IMR-90 (cell line): ENCODE data around the gene PPP4C. TPM values are rescaled to one million over a fixed set of nuclear protein-coding genes. Genes with fewer than 3 reads are reported as not detected.

Experiments
- CEBPB ChIP-seq: IDR thresholded peaks from 2 replicates; pipeline ENCODE4 v1.6.1; 2012; ENCODE audit warnings: low read depth, low read length, improper control_type of control experiment
- CTCF ChIP-seq: conservative IDR thresholded peaks from 2 replicates; pipeline ENCODE4 v1.5.1; 2012; ENCODE audit warnings: mild to moderate bottlenecking, low read depth, low read length, improper control_type of control experiment
- MXI1 ChIP-seq: IDR thresholded peaks from 2 replicates; pipeline ENCODE4 v1.6.1; 2012; ENCODE audit warnings: low read depth, mild to moderate bottlenecking, low read length, moderate library complexity, borderline replicate concordance
- NFE2L2 ChIP-seq: fragments of 150-350 bp; IDR thresholded peaks from 2 replicates; pipeline ENCODE4 v1.6.1; 2016; ENCODE audit warnings: low read depth, mild to moderate bottlenecking, low read length
- USF2 ChIP-seq: fragments of 150-350 bp; IDR thresholded peaks from 2 replicates; pipeline ENCODE4 v1.6.1; 2017; ENCODE audit warnings: mild to moderate bottlenecking, antibody characterized with exemption, low read length, low read depth
- polyA plus RNA-seq, 3 experiments: library from polyadenylated mRNA; depleted of rRNA; stranded (reverse); fragments of >200 nt; gene quantifications; 2 replicates each; pipeline ENCODE4 v1.2.3, GENCODE V29; 2012; ENCODE audit warnings: low replicate concordance in 1 of 3
- total RNA-seq: library from RNA; depleted of rRNA; stranded (reverse); fragments of >200 nt; gene quantifications from 2 replicates; pipeline ENCODE4 v1.2.3, GENCODE V29; 2012

PPP4C gene
- total and polyA plus RNA-seq, 2 of the 4 experiments (the other 2 are of a cell fraction) = 200 to 209 TPM

DNA sequence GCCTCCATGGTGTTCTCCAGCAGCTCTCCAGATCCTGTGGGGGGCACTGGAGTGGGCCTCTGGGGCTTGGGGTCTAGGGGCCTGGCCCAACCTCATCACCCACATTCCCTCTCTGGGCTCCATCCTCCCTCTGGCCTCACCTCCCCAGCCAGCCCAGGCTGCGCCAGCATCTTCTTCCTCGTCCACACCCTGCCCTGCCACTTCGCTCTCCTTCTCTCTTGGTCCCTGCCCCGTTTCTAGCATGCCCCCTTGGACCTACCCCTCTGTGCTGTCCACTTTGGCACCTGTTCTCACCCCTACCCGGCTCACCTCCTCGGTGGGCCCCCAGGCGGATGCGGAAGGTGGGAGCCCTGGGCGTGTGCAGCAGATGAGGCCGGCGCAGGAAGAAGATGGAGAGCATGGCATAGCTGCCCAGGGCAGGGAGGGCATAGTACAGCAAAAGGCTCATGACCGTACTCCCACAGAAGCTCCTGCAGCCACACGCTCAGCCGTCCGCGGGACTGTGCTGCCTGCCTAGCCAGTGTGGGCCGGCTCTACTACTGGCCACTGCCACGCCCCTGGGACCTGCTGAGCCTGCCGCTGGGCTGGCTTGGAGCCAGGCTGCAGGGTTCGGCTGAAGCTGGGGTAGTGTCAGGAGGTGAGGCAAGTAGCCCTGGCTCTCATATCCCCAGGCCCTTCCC lies 37.4 kb downstream of the PPP4C start, which contains the start of gene GDPD3 (continued):
- TF ChIP-seq USF2 (no peak), MXI1 (no peak), NFE2L2 (no peak), CTCF (no peak), CEBPB (no peak)
